Measurements from ENCODE around the gene HK1.
A peak's percentile ranks its signal among the peaks of the same experiment; 100 is the strongest.

DNA sequence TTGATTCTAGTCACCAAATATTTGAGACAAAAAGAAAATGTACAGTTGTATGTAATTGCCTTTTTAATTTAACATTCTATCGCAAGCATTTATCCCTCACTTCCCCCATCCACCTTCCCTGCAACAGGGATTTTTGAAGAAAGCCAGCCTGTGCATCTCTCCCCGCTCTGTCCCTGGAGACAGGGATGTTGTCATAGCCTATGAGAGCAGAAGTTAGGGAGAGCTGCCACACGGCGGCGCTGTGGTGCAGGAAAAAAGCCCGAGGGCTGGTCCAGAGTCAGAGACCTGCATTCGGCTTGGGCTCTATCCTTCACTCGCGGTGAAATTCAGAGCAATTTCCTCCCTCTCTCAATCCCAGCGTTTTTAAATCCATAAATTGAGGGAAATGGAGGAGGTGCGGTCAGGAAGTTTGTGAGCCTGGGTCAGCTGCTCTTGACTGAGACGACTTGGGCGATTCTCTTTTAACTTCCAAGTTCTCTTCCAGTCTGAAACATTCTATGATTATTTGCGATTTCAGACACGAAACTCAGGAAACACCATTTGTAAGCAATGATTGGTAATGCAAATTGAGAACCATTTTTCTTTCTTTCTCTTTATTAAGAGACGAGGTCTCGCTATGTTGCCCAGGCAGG is 40.7 kb upstream of the HK1 start:
- TF ChIP-seq, protein P1, sequence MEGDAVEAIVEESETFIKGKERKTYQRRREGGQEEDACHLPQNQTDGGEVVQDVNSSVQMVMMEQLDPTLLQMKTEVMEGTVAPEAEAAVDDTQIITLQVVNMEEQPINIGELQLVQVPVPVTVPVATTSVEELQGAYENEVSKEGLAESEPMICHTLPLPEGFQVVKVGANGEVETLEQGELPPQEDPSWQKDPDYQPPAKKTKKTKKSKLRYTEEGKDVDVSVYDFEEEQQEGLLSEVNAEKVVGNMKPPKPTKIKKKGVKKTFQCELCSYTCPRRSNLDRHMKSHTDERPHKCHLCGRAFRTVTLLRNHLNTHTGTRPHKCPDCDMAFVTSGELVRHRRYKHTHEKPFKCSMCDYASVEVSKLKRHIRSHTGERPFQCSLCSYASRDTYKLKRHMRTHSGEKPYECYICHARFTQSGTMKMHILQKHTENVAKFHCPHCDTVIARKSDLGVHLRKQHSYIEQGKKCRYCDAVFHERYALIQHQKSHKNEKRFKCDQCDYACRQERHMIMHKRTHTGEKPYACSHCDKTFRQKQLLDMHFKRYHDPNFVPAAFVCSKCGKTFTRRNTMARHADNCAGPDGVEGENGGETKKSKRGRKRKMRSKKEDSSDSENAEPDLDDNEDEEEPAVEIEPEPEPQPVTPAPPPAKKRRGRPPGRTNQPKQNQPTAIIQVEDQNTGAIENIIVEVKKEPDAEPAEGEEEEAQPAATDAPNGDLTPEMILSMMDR (IDR thresholded peaks at IDR 0.05), result peak; percentile 87 to 99 (median 96)
- no peak for TF ChIP-seq POLR2A (IDR thresholded peaks at IDR 0.05)

Measured in adrenal gland (tissue), 5 donors.